ENCODE measurements around the gene SOX15.

Gene SOX15

GRCh38 chr17:7556627-7557026 lies 33.3 kb downstream of the SOX15 start:
- DNase-seq: no peak

- no peak for DNase-seq
These were observed 34.5 kb downstream of the SOX15 start for GRCh38 chr17:7555320-7555948.

- DNase-seq: no peak
These were observed 36.5 kb downstream of the SOX15 start for GRCh38 chr17:7553356-7553755.

GRCh38 chr17:7552621-7553051 lies 37.3 kb downstream of the SOX15 start:
- DNase-seq: peak in 1 of 4 experiments; percentile 19

- DNase-seq: no peak
These were observed 38.5 kb downstream of the SOX15 start for GRCh38 chr17:7551396-7551795.

GRCh38 chr17:7550344-7550743 lies 39.5 kb downstream of the SOX15 start:
- no peak for DNase-seq

- peak in 1 of 4 experiments; percentile 40 for DNase-seq
These were observed 40.4 kb downstream of the SOX15 start for GRCh38 chr17:7549401-7550055.

- peak in 2 of 4 experiments; percentile 44 to 56 for DNase-seq
These were observed 41.1 kb downstream of the SOX15 start, which contains the start of gene TNFSF12 for GRCh38 chr17:7548585-7549400. Gene TNFSF12 (plus strand): TSS chr17:7549058. CDS start chr17:7549154, 96 bp downstream.

- no peak for DNase-seq
These were observed 45.0 kb downstream of the SOX15 start for GRCh38 chr17:7544911-7545310.

GRCh38 chr17:7541074-7541621 lies 48.7 kb downstream of the SOX15 start:
- no peak for DNase-seq

- no peak for DNase-seq
These were observed 50.9 kb downstream of the SOX15 start for GRCh38 chr17:7538891-7539545.

Measured in activated CD4-positive, CD25-positive, alpha-beta regulatory T cell (primary cell).